GM19043 (cell line): ENCODE measurements around the gene TTLL9.
A peak's percentile ranks its signal among the peaks of the same experiment; 100 is the strongest.

Experiments
- ATAC-seq: cut with Tn5 transposase; IDR thresholded peaks from one replicate; pipeline ENCODE4 v1.9.1; 2021; ENCODE audit warnings: low read depth; ENCODE audit not compliant: unreplicated experiment

Gene TTLL9

DNA sequence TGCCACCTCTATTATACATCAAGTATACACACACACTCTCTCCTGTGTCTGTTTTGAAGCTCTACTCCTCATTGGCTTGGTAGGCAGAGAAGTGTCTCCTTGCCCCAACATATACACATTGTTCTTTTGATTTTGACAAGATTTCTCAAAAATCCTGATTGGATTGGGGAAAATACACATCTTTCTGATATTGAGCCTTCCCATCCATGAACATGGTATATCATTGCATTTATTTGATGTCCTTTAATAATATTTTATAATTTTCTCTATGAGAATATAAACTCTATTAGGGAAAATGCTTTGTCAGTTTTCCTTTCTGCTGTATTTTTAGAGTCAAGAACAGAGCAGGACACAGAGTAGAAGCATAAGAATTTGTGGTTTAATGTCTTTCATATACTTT, 7.2 kb downstream of the TTLL9 start:
- ATAC-seq: no peak

DNA sequence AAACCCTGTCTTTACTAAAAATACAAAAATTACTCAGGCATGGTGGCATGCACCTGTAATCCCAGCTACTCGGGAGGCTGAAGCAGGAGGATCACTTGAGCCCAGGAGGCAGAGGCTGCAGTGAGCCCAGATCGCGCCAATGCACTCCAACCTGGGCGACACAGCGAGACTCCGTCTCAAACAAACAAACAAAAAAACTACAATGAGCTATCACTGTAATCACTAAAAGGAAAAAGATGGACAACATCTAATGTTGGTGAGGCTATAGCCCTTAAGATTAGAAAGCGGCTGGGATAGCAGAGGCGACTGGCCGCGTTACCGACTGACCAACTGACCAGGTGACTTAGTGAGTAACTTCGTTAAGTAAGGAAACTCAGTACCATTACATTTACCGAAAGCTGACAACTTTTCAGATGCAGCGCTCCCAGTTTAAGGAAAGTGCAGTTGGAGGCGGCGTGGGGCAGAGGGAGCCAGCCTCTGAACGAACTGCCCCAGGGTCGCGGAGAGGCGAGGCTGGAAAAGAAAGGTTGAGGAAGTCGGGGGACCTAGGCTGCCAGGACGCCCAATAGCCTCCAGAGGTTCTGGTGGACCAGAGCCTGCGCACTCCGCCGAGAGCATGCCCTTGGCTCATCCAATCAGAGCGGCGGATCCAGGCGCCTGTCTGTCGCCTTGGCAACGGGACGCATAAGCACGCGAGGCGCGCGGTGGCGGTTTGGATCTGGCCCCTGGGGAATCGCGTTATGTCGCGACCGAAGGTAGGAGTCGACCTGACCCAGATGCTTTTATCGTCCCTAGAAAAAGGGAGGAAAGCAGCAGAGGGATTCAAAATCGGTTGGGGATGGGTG, 8.9 kb downstream of the TTLL9 start:
- peak; percentile 62 for ATAC-seq

DNA sequence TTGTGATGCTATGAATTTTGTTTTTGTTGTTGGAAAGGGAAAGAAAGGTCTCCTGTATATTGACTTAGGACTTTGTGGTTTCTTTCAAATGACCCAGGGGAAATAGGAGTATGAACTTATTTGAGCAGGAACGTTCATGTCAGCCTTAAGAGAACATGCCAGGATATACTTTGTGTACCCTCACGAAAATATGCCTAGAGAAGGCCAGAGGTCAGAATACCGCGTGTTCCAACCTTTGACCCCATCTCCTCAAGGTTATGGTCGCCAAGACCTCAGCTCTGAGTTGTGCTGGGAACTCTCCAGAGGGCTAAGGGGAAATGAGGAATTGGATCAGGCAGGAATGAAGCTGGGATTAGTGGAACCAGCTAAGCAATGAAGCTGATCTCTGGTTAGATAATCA, 11.5 kb downstream of the TTLL9 start:
- ATAC-seq: no peak

DNA sequence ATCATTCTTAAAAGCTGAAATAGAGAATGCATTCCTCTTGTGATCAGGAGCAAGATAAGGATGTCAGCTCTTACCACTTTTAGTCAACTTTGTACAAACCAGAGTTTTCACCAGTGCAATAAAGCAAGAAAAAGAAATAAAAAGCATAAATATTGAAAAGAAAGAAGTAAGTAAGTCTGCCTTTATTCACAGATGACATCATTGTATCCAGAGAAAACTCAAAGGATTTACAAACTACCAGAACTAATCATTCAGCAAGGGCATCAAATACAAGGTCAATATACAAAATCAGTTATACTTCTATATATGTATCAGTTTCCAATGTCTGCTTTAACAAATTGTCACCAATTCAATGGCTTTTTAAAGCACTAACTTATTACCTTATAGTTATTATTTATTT, 13.4 kb downstream of the TTLL9 start:
- ATAC-seq: no peak

DNA sequence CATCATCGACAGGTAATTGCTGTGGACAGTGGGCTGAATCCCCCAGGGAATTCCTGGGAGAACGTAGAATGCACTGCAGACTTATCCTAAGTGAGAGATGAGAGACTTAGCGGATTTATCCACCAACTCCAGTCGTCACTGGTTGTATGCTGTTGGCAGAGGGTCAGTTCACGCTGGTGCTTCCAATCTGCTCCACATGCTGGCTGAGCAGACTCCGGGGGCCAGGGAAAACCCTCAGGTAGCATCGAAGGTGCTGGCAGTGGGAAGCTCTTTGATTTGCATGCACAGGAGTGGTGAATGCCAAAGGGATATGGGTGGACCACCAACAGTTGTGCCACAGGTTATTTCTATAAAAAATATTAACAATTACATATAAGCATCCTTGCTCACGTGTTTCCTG, 20.2 kb downstream of the TTLL9 start:
- ATAC-seq: no peak

DNA sequence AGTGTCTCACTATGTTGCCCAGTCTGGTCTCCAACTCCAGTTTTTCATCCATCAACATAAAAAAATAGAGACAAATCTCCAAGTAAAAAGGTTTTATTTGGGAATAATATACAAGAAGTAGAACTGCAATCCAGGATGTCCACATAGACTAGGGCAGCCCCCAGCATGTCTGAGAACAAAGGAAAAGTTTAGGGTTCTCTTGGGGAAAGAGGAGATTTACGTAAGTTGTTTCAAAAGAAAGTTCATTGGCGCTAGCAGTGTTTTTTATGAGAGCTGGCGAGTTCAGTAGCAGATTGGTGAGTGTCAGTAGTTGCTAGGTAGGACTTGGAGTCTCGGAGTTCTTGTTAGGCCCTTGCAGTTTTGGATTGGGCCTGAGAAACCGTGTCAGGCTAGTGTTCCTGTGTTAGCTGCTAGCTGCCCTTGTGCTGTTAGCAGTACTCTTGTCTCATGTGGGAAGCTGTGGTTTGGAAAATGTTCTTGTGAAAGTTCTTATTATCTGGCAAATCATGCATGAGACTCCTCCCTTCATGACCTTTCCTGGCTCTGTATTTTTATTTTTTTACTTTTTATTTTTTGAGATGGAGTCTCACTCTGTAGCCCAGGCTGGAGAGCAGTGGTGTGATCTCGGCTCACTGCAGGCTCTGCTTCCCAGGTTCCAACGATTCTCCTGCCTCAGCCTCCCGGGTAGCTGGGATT, 24.7 kb downstream of the TTLL9 start:
- peak; percentile 89 for ATAC-seq

DNA sequence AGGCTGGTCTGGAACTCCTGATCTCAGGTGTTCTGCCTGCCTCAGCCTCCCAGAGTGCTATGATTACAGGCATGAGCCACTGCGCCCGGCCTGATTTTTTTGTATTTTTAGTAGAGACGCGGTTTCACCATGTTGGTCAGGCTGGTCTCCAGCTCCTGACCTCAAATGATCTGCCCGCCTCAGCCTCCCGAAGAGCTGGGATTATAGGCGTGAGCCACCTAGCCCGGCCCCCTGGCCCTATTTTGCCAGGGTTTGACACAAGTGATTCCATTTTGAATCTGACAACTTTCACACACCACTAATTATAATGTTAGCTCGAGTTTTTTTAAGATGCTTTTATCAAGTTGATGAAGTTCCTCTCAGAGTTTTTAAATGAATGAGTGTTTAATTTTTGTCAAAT, 25.6 kb downstream of the TTLL9 start:
- no peak for ATAC-seq

DNA sequence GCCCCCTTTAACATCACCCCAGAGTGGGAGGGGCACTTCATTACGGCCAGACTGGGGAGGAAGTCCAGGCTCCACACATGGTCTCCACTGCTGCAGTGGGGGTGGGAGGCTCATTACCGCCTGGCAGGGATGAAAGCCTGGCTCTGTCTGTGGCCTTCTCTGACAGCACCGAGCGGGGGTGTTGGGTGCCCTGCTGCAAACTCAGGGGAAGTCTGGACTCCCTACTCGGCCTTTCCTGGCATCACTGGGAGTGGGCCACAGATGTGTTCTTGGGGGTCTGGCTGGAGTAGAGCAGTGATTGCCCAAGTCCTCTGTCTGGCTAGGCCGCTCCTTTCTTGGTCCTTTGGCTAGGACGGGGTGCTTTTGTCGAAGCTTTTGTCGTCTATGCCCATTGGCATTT, 27.1 kb downstream of the TTLL9 start:
- ATAC-seq: no peak

DNA sequence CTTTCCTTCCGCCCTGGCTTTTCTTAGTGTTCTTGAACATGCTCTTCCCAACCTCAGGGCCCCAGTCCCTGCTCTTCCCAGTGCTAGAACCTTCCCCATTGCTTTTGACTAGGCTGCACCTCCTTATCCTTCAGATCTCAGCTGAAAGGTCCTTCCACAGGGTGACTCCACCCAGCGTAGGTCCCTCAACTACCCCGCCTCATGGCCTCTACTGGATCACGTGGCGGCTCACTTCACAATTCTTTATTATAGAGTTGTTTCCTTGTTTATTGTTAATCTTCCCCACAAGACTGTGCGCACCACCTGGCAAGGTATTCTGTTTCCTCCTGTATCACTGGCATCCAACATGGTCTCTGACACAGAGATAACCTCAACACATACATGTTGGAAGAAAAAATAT, 31.2 kb downstream of the TTLL9 start:
- ATAC-seq: no peak

DNA sequence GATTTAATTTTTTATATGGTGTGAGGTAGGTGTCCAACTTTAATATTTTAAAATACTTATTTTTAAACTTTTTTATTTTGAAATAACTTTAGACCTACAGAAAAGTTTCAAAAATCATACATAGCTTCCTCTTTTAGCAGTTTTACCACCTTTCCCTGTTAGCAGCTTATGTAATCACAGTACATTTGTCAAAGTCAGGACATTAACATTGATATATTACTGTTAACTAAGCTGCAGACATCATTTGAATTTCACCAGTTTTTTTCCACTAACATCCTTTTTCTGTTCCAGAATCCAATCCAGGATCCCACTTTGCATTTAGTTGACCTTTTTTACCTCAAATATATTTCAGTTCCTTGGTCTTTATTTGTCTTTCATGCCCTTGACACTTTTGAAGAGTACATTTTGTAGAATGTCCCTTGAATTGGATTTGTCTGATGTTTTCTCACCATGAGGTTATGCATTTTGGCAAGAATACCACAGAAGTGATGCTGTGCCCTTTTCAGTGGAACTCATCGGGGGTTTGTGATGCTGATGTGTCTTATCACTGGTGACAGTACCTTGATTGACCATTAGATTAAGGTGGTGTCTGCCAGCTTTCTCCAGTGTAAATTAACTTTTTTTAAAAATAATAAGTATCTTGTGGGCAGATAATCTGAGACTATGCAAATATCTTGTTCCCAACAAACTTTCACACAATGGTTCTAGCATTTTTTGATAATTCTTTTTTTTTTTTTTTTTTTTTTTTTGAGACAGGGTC, 33.4 kb downstream of the TTLL9 start:
- ATAC-seq: no peak

DNA sequence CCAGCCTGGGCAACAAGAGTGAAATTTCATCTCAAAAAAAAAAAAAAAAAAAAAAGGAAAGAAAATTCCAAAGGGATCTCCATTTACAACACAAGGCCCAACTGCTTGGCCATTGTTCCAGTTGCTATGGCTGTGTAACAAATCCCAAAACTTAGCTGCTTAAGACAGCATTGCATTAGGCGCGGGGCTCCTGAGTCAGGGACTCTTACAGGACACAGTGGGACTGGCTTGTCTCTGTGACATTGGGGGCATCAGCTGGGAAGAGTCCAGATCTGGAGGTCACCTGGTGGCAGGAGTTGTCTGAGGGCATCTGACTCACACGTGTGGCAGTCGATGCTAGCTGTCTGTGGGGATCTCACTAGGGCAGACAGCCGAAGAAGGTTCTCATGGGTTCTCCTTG, 35.6 kb downstream of the TTLL9 start:
- no peak for ATAC-seq

DNA sequence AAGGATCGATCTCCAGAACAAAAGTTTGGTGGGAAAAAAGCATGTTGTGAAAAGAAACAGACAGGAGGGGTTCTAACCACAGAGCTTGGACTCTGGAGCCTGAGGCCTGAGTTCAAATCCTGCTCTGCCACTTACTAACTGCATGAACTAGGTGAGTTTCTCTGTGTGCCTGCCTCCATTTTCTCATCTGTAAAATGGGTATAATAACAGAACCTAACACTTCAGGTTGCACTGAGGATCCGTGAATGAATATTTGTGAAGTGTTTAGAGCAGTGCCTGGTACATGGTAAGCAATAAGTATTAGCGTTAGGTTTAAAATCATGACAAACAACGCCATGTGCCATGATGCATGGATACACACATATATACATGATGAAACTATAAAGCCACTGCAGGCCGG, 36.6 kb downstream of the TTLL9 start:
- ATAC-seq: no peak

DNA sequence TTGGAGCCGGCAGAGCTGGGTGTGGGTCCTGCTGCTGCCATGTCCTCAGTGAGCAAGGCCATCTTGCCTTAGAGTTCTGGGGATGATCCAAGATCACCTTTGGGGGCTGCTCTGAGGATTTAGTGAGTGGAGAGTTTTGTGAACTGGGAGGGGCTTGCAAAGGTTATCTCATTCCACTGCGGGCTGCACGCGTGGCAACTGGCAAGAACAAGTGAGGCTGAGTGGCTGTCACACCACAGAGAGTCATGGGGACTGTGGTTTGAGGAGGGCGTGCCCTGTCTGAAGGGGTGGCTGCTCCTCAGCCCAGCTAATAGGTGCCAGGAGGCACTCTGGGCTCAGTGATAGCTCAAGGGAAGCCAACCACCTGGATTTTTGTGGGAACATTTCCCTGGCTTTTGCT, 37.6 kb downstream of the TTLL9 start:
- no peak for ATAC-seq

DNA sequence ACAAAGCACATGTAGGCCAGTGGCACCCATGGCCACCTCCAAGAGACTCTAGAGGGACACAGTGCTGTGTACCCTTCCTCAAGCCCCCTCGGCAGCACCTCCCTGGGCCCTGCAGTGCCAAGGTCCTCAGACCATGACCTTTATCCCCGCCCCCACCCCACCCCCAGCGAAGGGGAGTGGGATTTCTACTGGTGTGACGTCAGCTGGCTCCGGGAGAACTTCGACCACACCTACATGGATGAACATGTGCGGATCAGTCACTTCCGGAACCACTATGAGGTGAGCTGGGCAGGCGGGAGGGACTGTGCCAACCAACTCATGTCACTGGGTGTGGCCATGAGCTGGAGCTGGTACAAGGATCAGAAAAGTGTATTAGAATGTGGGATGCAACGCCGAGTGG, 38.0 kb downstream of the TTLL9 start:
- no peak for ATAC-seq

DNA sequence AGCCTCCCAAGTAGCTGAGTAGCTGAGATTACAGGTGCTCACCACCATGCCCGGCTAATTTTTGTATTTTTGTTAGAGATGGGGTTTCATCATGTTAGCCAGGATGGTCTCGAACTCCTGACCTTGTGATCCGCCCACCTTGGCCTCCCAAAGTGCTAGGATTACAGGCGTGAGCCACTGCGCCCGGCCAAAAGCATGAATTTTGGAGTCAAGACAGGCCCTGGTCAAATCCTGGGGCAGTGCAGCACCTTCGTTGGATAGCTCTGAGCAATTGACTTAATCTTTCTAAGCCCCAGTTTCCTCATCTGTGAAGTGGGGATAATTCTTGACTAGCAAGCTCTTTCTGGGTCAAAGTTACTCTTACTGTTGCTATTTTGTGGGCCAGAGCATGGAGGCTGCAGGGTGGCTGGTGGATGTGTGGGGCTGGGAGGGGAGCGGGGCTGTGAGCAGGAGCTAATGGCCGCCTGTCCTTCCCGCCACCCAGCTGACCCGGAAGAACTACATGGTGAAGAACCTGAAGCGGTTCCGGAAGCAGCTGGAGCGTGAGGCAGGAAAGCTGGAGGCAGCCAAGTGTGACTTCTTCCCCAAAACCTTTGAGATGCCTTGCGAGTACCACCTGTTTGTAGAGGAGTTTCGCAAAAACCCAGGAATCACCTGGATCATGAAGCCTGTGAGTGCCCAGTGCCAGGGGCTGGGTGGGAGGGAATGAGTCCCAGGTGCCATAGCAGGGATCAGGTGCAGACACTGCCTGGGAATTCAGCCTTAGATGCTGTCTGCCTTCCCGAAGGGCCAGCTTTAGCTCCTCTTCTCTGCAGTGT, 39.0 kb downstream of the TTLL9 start:
- ATAC-seq: no peak

DNA sequence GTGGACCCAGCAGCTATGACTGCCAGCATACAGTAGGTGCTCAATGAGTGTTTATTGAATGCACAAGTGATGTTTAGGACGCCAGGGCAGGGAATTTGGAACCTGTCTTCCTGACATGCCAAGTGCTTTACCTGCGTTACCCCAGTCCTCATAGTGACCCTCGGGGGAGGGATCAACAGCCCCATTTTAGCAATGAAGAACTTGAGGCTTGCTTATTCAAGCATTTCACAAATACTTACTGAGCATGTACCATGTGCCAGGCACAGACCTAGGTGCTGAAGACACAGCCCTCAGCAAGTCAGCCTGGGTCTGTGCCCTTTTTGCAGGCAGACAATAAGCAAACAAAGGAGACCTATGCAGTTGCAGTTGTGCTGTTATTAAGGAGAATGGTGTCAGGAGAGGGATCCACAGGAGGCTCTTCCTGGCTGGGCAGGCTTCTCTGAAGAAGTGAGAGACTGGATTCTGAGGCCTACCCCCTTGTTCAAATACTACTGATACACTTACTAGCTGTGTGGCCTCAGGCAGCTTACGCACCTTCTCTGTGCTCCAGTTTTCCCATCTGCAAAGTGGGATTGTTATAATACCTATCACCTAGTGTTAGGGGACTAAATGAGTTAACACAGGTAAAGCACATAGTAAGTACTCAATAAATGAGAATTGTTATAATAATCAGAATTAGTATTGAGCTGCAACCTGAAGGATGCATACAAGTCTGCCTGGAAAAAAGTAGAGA, 39.8 kb downstream of the TTLL9 start:
- no peak for ATAC-seq

DNA sequence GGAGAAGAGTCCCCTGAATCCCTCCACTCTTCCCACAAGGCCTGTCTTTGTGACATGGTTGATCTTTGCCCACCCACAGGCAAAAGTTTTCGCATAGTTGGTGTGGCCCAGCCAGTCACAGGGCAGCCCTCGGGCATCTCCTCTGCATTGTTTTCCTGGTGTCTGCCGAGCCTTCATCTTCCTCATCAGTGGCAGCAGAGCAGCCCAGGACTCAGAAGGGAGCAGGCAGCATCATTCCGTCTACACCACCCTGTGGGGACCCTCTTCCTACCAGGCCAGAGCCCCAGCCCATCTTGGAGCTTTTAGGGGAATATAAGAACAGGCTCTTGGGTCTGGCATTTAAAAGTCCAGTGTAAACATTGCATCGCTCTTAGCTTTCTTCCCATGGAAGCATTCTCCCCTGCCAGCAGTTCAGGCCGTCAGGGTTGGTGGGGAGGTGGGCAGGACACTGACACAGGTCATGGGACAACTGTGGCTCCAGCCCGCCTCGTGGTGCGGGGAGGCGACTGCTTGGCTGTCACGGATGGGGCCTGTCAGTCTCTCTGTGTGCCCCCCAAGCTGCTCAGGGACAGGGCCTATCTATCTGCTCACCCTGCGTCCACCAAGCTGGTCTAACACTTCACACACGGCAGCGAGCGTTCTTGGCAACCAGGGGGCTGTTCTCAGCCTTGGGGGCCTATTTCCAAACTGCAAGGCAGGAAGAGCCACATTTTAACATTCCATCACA, 43.2 kb downstream of the TTLL9 start:
- ATAC-seq: no peak

DNA sequence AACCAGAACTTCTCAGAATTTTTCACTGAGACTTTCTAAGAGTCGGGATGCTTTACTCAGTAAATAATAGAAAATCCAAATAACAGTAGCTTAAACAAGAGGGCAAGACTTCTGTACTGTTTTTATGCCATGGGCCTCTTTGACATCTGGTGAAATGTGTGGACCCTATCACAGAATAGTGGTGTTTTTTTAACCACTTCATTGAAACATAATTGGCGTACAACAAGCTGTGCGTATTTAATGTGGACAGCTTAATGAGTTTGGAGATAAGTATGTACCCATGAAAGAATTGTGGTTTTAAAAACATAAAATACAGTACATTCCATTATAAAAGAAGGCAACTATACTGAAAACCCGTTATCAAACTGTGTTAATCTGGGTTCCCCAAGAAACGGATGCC, 43.7 kb downstream of the TTLL9 start:
- no peak for ATAC-seq

DNA sequence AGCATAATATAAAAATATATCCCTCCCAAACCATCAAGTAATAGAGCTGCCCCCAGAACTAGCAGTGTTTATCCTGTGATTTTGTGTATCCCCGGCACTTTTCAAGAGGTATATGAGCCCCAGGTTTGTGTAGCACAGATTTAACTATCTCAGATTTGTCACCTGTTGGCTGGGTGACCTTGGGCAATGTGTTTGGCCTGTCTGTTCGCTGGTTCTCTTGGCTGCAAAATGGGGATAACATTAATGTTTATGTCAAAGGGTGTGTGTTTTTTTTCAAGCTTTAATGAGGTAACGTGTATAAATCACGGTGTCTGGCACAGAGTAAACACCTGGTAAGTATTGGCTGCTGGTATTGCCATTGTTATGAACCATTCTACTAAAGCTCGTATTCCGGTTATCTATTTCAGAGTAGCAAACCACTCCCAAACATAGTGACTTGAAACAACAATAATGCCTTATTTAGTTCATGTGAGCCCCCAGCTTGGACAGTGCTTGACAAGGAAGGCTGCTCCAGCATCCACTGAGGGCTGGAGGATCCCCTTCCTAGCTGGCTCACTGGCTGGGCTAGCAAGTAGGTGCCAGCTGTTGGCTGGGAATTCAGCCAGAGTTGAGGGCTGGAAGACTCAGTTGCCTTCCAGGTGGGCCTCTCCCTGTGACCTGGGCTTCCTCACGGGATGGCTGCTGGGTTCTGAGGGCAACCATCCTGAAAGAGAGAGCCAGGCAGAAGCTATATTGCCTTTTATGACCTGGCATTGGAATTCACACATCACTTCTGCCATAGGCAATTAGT, 45.3 kb downstream of the TTLL9 start:
- ATAC-seq: no peak
